ENCODE results near the gene MTERF2.

MTERF2 gene

GRCh38 chr12:106994579-106995220 is 7.8 kb upstream of the MTERF2 start:
- no peak for DNase-seq (ENCODE audit: low read depth in 2 of 2)

GRCh38 chr12:106987846-106988245 is 900 bp upstream of the MTERF2 start:
- DNase-seq (ENCODE audit: low read depth in 2 of 2) = no peak

GRCh38 chr12:106986135-106986534 is 811 bp downstream of the MTERF2 start:
- no peak for DNase-seq (ENCODE audit: low read depth in 2 of 2)

GRCh38 chr12:106985479-106985878 is 1.5 kb downstream of the MTERF2 start:
- DNase-seq (ENCODE audit: low read depth in 2 of 2) = no peak

- DNase-seq (ENCODE audit: low read depth in 2 of 2) = no peak
Observed at GRCh38 chr12:106984588-106985137, 2.3 kb downstream of the MTERF2 start.

- DNase-seq (ENCODE audit: low read depth in 2 of 2) = no peak
Observed at GRCh38 chr12:106982229-106982628, 4.7 kb downstream of the MTERF2 start.

- DNase-seq (ENCODE audit: low read depth in 2 of 2) = no peak
Observed at GRCh38 chr12:106981788-106982187, 5.2 kb downstream of the MTERF2 start.

GRCh38 chr12:106980944-106981343 is 6.0 kb downstream of the MTERF2 start:
- no peak for DNase-seq (ENCODE audit: low read depth in 2 of 2)

GRCh38 chr12:106978035-106978800 is 8.7 kb downstream of the MTERF2 start:
- peak in 1 of 2 experiments; percentile 48 for DNase-seq (ENCODE audit: low read depth in 2 of 2)

- DNase-seq (ENCODE audit: low read depth in 2 of 2) = no peak
Observed at GRCh38 chr12:106976668-106977067, 10.3 kb downstream of the MTERF2 start.

- no peak for DNase-seq (ENCODE audit: low read depth in 2 of 2)
Observed at GRCh38 chr12:106975993-106976658, 10.8 kb downstream of the MTERF2 start.

- no peak for DNase-seq (ENCODE audit: low read depth in 2 of 2)
Observed at GRCh38 chr12:106975098-106975497, 11.8 kb downstream of the MTERF2 start.

- DNase-seq (ENCODE audit: low read depth in 2 of 2) = no peak
Observed at GRCh38 chr12:106974511-106974910, 12.4 kb downstream of the MTERF2 start.

- DNase-seq (ENCODE audit: low read depth in 2 of 2) = no peak
Observed at GRCh38 chr12:106973545-106973944, 13.4 kb downstream of the MTERF2 start.

- DNase-seq (ENCODE audit: low read depth in 2 of 2) = no peak
Observed at GRCh38 chr12:106971065-106971464, 15.9 kb downstream of the MTERF2 start.

GRCh38 chr12:106964526-106964925 is 22.4 kb downstream of the MTERF2 start:
- DNase-seq (ENCODE audit: low read depth in 2 of 2) = no peak

GRCh38 chr12:106962286-106962685 is 24.7 kb downstream of the MTERF2 start:
- peak; percentile 53 to 58 for DNase-seq (ENCODE audit: low read depth in 2 of 2)

- DNase-seq (ENCODE audit: low read depth in 2 of 2) = no peak
Observed at GRCh38 chr12:106960443-106960842, 26.5 kb downstream of the MTERF2 start.

- no peak for DNase-seq (ENCODE audit: low read depth in 2 of 2)
Observed at GRCh38 chr12:106957583-106957982, 29.4 kb downstream of the MTERF2 start.

- DNase-seq (ENCODE audit: low read depth in 2 of 2) = peak; percentile 29 to 31
Observed at GRCh38 chr12:106956048-106956578, 30.8 kb downstream of the MTERF2 start.

GRCh38 chr12:106955377-106956047 is 31.4 kb downstream of the MTERF2 start, which contains the start of gene TMEM263:
TMEM263 (plus strand) TSS chr12:106955907; CDS start chr12:106967117, 11,210 bp downstream.
- peak; percentile 95 to 96 for DNase-seq (ENCODE audit: low read depth in 2 of 2)

Measured in fibroblast of skin of left quadriceps (primary cell).